ENCODE data around the gene POT1.

Gene POT1

DNA sequence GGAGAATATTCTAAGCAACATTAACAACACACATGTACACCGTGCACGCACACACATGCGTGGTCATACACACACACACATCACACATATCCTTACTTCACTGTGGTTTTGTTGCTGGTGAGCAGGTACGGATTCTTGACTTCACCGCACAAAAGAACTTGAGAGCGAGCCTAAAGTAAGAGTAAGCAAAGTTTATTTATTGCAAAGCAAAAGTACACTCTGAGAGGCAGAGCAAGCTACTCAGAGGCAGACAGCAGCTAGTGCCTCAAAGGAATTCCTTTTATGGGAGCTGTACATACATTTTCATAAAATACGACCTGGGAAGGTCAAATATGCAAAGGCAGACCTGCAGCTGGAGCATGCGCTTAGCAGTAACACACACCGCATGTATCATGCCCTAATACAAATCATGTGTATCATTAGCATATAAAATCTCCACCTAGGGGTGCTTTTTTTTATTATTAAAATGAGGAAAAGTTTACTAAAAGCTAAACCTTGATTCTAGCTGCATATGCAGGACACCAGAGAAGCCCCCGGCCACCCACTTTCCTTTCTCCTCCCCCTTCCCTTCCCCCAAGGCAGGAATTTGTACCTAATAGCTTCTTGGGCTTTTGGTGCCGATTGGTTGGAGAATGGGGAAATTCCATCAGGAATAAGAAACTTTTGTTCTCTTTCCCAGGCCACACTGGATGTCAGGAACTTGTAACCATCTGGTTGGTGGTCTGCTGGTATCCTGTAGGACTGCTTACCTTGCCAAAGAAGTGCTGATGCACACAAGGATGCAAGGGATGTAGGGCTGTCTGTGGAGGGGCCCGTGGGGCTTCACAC lies 147.5 kb downstream of the POT1 start:
- H3K27ac ChIP-seq: no peak overlapping the region
- no peak for TF ChIP-seq ZFX (IDR thresholded peaks at IDR 0.05)
- TF ChIP-seq, protein P1, sequence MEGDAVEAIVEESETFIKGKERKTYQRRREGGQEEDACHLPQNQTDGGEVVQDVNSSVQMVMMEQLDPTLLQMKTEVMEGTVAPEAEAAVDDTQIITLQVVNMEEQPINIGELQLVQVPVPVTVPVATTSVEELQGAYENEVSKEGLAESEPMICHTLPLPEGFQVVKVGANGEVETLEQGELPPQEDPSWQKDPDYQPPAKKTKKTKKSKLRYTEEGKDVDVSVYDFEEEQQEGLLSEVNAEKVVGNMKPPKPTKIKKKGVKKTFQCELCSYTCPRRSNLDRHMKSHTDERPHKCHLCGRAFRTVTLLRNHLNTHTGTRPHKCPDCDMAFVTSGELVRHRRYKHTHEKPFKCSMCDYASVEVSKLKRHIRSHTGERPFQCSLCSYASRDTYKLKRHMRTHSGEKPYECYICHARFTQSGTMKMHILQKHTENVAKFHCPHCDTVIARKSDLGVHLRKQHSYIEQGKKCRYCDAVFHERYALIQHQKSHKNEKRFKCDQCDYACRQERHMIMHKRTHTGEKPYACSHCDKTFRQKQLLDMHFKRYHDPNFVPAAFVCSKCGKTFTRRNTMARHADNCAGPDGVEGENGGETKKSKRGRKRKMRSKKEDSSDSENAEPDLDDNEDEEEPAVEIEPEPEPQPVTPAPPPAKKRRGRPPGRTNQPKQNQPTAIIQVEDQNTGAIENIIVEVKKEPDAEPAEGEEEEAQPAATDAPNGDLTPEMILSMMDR (conservative IDR thresholded peaks at IDR 0.05): no peak

DNA sequence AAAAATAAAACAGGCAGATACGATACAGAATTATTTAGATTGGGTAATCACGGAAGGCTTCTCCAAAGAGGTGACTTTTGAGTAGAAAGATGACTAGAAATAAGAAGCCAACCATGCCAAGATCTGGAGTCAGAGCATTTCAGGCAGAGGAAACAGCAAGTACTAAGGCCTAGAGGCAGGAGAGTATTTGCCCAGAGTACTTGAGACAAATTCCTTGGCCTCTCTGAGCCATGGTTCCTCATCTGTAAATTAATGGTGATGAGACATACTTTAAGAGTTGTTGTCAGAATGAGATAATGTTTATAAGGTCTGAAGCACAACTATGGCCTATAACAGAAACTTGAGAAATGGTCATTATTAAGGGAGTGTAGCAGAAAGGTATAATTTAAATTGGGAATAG lies 148.2 kb downstream of the POT1 start:
- no peak overlapping the region for H3K27ac ChIP-seq
- TF ChIP-seq ZFX (IDR thresholded peaks at IDR 0.05): no peak
- TF ChIP-seq, protein P1 (conservative IDR thresholded peaks at IDR 0.05): no peak

DNA sequence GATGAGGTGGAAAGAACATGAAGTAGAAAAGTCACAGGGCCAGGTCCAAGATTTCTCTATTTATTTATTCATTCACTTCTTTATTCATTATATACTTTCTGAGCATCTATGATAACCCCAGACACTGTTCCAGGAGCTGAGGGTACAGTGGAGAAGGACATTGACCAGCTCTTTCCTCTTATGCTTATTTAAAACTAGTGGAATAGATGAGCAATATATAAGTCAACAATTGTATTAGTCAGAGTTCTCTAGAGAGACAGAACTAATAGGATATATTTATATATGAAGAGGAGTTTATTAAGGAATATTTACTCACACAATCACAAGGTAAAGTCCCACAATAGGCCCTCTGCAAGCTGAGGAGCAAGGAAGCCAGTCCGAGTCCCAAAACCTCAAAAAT lies 149.0 kb downstream of the POT1 start:
- TF ChIP-seq ZFX (IDR thresholded peaks at IDR 0.05): no peak
- TF ChIP-seq, protein P1 (conservative IDR thresholded peaks at IDR 0.05): no peak
- no peak overlapping the region for H3K27ac ChIP-seq

- TF ChIP-seq ZFX (IDR thresholded peaks at IDR 0.05): no peak
- TF ChIP-seq, protein P1 (conservative IDR thresholded peaks at IDR 0.05): no peak
- H3K27ac ChIP-seq: no peak overlapping the region
These were observed 149.6 kb downstream of the POT1 start for GRCh38 chr7:124780056-124780455.

GRCh38 chr7:124779620-124780019 lies 150.0 kb downstream of the POT1 start:
- no peak for TF ChIP-seq ZFX (IDR thresholded peaks at IDR 0.05)
- TF ChIP-seq, protein P1 (conservative IDR thresholded peaks at IDR 0.05): no peak
- no peak overlapping the region for H3K27ac ChIP-seq

GRCh38 chr7:124779194-124779593 lies 150.4 kb downstream of the POT1 start:
- H3K27ac ChIP-seq: no peak overlapping the region
- TF ChIP-seq, protein P1 (conservative IDR thresholded peaks at IDR 0.05): no peak
- no peak for TF ChIP-seq ZFX (IDR thresholded peaks at IDR 0.05)

- no peak for TF ChIP-seq ZFX (IDR thresholded peaks at IDR 0.05)
- no peak overlapping the region for H3K27ac ChIP-seq
These were observed 152.4 kb downstream of the POT1 start for GRCh38 chr7:124777268-124777667.

GRCh38 chr7:124776153-124776552 lies 153.5 kb downstream of the POT1 start:
- TF ChIP-seq, protein P1 (conservative IDR thresholded peaks at IDR 0.05): no peak
- TF ChIP-seq ZFX (IDR thresholded peaks at IDR 0.05): no peak
- H3K27ac ChIP-seq: no peak overlapping the region

Data from C4-2B (cell line).